VCaP (cell line): ENCODE results near the gene MBD2.

Experiments
- H3K27ac ChIP-seq: fragments of 450-650 bp; 2 replicates; pipeline ENCODE4 v1.5.1; 2017
- TF ChIP-seq, protein P1 (sequence below): fragments of 450-650 bp; conservative IDR thresholded peaks from 2 replicates; pipeline ENCODE4 v1.5.1; 2017; ENCODE audit warnings: mild to moderate bottlenecking, moderate library complexity

MBD2 gene

DNA sequence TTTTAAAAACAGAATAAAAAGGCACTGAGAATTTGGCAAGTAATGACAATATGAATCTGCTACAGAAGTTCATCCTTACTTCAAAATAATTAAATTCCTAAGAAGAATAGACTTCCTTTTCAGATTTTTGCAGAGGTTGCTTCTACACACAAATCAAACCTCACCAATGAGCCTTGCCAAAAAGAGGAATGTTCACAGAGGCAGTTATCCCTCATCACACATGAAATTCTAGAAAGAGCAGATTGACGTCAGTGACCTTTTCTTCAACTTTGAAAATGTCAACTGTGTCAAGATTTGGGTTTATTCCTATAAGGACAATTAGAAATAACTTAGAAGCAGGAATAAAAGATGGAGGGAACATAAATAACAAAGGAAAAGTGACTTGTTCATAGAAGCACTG lies 64.6 kb downstream of the MBD2 start:
- TF ChIP-seq, protein P1, sequence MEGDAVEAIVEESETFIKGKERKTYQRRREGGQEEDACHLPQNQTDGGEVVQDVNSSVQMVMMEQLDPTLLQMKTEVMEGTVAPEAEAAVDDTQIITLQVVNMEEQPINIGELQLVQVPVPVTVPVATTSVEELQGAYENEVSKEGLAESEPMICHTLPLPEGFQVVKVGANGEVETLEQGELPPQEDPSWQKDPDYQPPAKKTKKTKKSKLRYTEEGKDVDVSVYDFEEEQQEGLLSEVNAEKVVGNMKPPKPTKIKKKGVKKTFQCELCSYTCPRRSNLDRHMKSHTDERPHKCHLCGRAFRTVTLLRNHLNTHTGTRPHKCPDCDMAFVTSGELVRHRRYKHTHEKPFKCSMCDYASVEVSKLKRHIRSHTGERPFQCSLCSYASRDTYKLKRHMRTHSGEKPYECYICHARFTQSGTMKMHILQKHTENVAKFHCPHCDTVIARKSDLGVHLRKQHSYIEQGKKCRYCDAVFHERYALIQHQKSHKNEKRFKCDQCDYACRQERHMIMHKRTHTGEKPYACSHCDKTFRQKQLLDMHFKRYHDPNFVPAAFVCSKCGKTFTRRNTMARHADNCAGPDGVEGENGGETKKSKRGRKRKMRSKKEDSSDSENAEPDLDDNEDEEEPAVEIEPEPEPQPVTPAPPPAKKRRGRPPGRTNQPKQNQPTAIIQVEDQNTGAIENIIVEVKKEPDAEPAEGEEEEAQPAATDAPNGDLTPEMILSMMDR = no peak
- H3K27ac ChIP-seq = no peak overlapping the region

DNA sequence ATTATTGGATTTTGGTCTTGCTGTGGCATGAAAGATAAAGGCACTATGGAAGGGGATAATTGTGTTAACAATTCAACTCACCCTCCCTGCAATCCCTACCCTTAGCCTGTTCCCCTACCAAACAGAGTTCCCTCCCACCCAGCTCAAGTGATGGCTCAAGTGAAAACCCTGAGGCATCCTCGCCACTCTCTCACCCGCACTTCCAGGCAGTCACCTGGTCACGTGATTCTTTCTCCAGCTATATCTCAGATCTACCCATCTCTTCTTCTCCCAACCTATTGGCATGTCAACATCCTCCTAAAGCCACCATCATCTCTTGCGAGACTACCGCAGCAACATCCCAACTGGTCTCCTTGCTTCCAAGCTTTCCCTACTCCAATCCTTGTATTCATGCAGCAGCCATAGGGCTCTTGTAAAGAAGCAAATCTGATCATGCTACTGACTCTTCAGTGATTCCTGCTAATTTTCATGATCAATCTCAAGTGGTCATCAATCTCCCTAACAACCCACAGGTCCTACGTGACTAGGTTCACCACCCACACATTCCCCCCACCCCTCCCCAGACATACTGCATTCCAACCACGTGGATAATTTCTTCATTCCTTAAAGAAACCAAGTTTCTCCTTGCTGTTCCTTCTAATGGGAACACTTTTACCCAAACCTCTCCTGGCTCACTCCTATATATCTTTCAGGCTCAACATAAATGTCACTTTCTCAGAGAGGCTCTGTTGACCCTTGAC lies 66.7 kb downstream of the MBD2 start:
- no peak overlapping the region for H3K27ac ChIP-seq
- TF ChIP-seq, protein P1 = no peak

DNA sequence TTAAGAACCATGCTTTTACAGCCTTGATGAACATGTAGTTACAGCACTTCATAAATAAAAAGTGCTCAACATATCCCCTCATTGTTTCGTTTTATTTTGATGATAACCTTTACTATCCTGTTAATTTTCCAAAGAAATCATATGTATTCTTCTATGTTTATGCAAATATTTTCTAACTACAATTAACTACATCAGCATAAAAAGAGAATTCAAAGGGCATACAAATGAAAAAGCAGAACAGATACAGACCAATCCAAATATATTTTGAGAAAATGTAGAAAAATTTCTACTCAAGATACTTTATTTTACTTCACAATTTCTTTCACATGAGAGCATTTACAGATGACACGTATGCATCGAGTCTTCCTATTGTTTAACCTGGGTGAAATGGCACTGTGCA lies 69.1 kb downstream of the MBD2 start:
- no peak overlapping the region for H3K27ac ChIP-seq
- TF ChIP-seq, protein P1 = no peak

DNA sequence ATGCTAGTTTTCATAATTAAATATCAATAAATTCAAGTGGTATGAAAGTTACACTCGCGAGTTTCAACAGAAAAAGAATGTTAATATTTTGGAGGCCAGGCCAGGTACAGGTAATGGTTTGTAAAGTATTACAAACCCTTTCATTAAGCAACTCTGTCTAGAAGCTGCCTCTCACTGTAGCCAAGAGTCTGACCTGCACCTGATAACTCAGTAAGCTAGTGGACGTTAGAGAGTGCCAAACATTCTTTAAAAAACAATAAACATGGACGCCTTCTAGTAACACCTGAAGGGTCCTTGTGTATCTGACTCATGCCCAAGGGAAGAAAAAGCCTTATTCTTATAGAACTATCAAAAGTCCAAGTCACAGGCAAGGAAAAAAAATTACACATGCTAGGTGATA lies 70.2 kb downstream of the MBD2 start:
- TF ChIP-seq, protein P1 = no peak
- H3K27ac ChIP-seq = no peak overlapping the region

DNA sequence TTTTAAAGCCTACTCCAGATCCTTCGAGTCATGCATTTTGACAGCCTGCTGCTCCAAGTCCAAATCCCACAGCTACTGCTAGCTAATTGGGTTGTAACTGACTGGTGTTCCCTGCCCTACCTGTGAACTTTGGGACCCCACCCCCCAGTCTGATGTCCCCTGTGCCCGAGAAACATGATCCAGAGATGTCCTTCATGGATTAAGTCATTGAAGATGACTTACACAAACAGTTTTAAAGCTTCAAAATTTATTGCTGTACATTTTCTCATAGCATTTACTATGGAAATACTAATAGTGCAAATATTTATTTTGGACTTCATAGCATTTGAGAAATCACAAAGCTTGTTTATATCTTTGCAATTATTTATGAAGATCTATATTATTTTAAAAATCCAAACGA lies 73.1 kb downstream of the MBD2 start:
- TF ChIP-seq, protein P1 = no peak
- H3K27ac ChIP-seq = no peak overlapping the region

DNA sequence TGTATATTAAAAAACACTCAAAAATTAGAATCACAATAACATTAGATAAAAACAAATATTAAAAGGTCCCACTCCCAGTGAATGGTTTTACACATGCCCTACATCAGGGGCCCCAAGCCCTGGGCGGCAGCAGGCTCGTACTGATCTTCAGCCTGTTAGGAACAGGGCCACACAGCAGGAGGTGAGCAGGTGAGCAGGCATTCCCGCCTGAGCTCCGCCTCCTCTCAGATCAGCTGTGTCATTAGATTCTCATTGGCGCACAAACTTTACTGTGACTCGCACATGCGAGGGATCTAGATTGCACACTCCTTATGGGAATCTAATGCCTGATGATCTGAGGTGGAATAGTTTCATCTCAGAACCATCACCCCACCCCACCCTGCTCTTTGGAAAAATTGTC lies 74.2 kb downstream of the MBD2 start:
- H3K27ac ChIP-seq = no peak overlapping the region
- TF ChIP-seq, protein P1 = no peak

DNA sequence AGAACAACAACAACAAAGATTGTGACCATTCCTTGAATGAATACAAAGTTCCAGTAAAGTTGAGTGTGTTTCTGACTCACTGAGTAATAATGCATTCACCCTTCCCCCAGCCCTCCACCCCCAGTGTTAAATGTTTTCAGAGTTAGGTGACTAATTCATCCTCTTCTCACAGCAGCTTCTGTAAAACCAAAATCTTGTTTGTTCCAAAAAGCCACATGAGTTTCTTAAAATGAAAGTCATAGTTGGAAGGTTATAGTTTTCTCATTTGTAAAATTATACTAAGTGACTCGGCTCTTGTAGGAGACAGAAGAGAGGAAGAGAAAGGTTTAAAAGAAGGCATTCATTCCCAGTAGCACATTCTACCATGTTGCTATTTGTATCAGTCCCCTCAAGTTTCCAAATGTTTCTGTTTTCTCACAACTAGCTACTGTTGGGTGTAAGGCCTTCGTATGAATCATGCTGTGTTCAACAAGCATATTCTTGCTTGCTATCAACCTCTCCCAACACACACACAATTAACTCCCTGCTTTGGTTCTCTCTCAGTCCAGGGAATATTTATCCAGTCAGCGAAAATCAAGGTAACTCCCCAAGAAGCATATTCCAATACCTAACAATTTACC lies 75.3 kb downstream of the MBD2 start:
- TF ChIP-seq, protein P1 = no peak
- H3K27ac ChIP-seq = no peak overlapping the region
